HG02938 (cell line): ENCODE data around the gene MYO7A.

Source experiments
- ATAC-seq: cut with Tn5 transposase; IDR thresholded peaks from one replicate; pipeline ENCODE4 v1.9.1; 2021; ENCODE audit warnings: mild to moderate bottlenecking, moderate library complexity; ENCODE audit not compliant: unreplicated experiment

The MYO7A gene

DNA sequence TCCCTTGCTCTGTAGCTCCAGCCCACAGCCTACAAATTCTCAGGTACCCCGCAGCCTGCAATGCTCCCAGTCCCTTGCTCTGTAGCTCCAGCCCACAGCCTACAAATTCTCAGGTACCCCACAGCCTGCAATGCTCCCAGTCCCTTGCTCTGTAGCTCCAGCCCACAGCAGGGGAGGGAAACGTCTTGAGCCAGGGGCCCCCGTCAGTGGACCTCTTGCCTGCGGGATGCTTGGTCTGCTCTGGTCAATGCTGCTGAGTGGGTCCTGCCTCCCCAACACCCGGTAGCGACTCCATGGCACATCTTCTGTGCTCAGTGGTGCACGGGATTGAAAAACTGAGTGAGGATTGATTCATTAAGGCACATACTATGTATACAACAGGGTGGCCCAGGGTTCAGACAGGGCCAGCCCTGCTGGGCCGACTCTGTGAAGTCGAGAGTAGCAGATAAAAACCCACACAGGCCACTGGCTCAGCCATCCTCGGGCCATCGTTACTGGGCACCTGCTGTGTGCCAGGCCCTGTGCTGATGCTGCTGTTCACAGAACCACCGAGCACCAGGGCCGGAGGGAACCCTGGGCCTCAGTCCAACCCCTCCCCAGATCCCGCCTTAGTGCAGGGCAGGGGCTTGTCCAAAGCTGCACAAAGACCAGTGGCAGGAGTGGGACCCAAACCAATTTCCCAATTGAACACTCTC, 69.7 kb downstream of the MYO7A start:
- ATAC-seq, result no peak

DNA sequence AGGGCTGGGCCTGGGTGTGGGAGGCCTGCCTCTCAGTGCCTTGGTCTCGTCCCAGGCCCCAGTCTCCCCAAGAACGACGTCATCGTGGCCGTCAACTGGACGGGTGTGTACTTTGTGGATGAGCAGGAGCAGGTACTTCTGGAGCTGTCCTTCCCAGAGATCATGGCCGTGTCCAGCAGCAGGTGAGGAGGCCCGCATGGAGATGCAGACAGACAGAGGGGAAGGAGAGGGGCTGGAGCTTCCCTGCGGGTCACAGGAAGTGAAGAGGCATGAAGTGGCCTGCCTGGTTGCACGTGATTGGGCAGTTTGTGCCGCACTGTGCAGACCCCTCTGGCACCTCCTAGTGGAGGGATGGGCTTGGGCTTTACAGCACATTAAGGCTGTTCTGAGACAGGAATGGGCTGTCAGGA, 70.4 kb downstream of the MYO7A start:
- ATAC-seq, result no peak

DNA sequence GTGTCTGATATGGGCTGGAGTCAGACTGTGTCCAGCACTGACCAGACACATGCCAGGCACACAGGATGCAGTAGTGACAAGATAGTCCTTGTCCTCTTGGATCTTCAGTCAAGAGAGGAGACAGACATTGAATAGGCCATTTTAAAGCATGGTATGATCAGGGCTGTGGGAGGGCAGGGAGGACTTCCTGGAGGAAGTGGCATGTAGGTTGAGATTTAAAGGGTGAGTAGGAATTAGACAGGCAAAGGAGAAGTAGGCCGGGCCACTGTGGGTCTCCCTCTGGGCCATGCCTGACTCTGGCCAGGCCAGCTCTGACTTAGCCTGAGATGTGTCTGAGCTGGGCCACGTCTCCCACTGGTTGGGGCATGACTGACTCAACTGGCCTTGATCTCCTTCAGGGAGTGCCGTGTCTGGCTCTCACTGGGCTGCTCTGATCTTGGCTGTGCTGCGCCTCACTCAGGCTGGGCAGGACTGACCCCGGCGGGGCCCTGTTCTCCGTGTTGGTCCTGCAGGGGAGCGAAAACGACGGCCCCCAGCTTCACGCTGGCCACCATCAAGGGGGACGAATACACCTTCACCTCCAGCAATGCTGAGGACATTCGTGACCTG, 71.2 kb downstream of the MYO7A start:
- ATAC-seq, result no peak

DNA sequence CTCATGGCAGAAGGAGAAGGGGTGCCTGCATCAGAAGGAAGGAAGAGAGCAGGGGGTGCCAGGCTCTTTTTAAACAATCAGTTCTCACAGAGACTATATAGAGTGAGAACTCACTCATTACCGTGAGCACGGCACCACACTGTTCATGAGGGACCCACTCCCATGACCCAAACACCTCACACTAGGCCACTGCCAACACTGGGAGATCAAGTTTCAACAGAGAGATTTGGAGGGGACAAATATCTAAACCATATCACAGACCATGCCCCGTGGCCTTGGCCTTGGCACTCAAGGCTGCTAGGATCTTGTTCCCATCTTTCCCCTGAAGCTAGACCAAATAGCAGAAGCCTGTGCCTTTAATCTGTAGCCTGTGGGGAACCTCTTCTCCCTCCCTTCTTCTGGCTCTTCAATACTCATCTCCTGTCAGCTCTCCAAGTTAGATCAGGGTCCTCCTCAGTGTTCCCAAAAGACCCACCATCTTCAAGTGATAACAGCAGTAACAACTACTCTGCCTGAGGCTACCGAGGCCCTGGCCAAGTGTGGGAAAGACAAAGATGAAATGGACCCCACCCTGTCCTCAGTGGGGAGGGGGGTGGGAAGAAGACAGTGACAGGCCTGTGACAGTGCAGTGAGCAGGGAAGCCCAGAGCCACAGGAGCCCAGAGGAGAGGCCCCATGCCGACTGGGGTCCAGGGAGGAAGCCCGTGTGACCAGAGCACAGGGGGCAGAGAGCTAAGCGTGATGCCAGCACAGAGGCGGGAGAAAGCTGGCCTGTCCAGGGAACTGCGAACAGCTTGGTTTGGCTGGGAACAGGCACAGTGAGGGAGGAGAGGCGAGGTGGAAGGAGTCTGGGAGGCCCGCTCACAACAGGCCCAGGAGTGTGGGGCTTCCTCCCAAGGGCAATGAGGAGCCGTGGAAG, 72.6 kb downstream of the MYO7A start:
- ATAC-seq, result no peak

DNA sequence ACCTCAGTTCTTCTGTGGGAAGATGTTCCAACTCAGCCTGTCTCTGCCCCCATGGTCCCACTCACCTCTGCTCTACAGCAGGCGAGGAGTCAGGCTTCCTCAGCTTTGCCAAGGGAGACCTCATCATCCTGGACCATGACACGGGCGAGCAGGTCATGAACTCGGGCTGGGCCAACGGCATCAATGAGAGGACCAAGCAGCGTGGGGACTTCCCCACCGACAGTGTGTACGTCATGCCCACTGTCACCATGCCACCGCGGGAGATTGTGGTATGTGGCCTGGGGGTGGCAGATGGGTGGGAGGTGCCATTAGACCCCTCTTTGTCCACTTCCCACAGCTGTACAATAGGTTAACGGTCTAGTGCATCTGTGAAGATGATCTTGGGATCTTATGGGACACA, 73.3 kb downstream of the MYO7A start:
- no peak for ATAC-seq

DNA sequence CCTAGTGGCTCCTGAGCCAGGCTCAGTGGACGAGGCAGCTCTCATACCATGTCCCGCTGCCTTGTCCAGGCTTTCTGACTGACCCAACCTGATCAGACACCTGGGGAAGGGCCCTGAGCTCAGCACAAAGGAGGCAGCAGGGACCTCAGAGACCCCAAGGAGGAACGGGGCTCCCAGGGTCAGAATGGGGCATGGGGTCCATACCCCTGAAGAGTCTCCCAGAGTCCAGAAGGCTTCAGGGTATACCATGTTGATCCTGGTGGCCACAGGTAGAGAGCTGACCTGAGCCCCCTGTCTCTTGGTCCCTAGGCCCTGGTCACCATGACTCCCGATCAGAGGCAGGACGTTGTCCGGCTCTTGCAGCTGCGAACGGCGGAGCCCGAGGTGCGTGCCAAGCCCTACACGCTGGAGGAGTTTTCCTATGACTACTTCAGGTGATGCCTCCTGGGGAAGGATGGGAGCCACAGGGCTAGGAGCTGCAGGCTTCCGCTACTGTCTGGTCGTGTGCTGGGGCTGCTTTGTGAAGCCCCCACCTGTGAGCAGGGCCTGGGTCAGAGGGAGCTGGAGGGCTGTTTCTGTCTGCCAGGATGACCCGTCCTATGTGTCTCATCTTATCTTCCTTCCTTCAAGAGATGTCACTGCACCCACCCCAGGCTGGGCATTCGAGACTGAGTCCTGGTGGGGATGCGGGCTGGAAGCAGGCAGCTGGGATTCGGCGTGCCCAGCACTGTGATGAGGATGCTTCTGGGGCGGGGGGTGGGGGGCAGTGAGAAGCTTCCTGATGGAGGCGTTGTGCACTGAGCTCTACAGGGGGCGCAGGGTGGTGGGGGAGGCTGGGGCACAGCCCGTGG, 74.2 kb downstream of the MYO7A start:
- no peak for ATAC-seq

DNA sequence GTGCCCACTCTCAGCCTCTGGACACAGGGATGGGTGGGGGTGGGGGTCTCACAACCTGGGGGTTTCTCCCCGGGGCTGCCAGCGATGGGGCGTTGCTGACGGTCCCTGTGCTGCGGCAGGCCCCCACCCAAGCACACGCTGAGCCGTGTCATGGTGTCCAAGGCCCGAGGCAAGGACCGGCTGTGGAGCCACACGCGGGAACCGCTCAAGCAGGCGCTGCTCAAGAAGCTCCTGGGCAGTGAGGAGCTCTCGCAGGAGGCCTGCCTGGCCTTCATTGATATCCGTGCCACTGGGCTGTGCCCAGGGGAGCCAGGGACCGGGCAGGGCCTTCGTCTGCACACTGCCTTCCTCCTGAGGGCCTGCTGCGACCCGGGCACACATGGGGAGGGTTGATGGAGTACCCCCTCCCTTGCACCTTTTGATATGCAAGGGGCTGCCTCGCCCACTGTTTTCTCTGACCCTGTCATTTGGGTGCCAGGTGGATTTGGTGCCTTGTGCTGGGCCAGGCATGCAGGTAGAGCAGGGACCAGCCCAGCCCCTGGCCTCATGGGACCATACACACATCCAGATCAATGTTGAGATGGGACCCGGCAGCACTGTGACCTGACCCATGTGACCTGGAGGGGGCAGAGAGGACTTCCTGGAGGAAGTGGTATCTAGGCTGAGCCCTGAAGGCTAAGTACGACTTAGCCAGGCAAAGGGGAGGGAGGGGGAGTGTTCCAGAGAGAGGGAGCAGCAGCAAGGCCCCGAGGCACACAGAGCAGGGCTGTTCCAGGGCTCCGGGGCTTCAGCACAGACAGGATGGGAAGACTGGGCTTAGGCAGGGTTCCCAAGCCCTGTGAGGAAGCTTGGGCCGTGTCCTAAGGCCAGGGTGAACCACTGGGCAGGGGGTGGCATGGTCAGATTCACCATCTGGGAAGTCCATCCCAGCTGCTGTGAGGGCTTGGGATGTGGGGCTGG, 75.2 kb downstream of the MYO7A start:
- no peak for ATAC-seq

DNA sequence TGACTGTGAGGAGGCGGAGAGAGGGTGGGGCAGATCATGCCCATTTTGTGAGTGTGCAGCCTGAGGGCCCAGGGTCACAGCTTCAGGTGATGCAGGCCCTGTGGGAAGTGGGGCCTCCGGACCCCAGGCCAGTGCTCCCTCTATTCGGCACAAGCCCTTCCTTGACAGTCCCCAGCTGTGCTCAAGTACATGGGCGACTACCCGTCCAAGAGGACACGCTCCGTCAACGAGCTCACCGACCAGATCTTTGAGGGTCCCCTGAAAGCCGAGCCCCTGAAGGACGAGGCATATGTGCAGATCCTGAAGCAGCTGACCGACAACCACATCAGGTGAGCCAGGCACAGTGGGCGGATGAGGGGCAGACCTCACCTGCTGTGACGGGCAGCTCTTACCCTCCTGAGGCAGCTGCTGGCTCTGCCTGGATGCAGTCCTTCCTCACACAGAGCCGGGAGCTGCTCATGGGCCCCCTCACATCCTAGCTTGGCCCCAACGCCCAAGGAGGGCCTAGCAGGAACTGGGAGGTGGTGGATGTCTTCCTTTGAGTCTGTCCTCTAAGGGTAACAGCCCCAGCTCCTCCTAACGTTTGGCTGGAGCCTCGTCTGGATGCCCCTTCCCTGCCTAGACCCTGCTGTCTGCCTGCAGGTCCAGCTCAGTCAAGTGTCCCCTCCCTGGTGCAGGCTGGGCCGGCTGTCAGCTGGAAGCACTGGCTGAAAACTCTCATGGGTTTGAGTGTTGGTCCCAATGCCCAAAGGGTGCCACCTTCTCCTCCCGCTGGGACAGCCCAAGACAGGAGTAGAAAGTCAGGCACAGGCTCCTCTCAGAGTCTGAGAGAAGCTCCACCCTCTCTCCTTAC, 76.1 kb downstream of the MYO7A start:
- no peak for ATAC-seq

DNA sequence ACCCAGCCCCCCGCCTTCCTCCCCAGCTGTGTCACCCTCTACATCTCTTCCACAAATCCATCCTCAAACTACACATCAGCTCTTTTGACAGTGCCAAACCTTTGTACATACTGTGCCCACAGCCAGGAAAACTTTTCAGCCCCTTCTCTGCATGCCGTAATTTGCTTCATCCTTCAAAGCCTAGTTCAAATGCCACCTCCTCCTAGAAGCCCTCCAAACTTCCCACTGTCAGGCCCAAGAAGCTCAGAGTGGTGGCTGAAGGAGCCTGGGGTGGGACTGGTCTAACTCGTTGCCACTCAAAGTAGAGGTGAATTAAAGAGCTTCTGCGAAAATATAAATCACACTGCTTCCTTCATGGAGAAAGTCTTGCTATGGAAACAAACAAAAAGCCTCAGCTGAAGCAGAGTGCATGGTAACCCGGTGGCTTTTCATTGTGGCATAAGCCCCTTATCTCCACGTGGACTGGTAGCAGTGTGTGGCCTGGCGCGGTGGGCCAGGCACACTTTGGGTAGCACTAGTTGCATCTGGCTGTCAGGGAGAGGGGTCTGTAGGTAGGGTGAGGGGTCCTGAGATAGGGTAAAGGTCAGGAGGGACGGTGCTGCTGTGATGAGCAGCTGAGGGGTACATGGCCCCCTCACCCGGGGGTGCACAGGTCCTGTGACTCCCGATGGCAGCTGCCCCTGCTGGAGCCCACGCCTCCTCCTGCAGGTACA, 76.9 kb downstream of the MYO7A start:
- no peak for ATAC-seq

DNA sequence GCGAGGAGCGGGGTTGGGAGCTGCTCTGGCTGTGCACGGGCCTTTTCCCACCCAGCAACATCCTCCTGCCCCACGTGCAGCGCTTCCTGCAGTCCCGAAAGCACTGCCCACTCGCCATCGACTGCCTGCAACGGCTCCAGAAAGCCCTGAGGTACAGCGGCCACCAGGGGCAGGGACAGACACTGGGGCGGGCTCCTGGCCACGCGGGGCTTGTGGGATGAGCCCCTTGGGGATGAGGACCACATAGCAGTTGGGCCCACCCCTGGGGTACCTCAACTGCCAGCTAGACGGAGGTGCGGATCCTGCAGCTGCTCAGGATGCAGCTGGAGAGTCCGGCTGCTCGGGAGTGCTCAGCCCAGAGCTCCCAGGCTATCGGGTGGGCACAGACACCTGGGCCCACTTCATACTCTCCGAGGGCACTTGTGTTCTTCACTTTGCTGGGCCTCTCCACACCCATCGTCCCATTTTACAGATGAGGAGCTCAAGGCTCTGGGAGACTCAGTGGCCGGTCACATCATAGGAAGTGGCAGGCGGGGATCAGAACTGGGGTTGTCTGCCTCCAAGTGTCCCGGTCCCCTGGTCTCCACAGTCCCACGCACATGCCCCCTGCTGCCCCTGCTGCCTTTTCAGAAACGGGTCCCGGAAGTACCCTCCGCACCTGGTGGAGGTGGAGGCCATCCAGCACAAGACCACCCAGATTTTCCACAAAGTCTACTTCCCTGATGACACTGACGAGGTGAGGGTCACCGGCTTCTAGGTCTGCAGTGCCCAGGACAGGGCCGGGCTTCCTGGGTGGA, 77.6 kb downstream of the MYO7A start:
- no peak for ATAC-seq

DNA sequence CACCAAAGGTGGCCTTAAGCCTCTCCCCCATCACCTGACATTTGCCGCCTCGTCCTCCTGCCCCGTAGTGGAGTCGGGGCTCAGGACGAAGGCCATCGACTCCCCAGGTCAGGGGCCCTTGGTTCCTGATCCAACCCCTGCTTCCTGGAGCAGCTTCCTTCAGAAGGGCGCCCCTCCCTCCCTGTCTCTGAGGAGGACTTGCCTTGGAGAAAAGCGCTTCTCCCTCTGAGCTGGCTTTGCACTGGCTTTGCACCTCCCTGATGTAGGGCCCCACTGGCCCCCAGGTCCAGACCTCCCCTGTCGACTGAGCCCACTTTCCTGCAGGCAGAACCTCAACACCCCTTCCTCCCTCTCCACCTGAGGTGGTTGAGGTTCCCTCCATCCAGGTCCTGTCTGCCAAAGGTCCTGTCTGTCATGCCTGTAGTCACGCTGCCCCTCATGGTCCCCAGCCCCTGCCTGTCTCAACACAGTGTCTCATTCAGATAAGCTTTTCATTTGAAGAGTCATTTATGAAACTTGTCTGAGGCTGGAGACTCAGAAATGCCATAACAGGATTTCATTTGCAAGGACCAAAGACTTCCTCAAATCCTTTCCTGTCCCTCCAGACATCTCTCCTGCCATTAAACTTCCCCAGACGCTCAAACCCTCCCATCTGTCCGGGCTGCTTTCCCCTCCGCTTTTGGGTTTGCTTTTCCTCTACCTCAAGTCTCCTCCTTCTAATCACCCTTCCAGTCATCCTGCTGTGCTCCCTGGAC, 78.4 kb downstream of the MYO7A start:
- no peak for ATAC-seq

DNA sequence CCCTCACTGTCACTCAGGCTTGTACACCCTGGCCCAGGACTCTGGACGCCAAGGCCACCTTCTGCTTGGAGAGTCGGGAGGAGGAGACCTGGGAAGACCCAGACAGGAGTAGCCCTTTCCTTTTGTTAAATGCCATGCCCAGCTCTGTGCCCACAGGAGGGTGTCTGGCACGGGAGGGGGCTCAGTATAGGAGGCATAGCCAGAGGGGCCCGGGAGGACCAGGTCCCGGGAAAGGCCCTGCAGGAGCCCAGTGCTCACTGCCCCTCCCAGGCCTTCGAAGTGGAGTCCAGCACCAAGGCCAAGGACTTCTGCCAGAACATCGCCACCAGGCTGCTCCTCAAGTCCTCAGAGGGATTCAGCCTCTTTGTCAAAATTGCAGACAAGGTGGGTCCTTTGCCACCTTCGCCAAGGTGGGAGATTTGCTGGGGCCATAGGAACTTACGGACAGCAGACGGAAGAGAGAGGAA, 79.0 kb downstream of the MYO7A start:
- ATAC-seq, result no peak

DNA sequence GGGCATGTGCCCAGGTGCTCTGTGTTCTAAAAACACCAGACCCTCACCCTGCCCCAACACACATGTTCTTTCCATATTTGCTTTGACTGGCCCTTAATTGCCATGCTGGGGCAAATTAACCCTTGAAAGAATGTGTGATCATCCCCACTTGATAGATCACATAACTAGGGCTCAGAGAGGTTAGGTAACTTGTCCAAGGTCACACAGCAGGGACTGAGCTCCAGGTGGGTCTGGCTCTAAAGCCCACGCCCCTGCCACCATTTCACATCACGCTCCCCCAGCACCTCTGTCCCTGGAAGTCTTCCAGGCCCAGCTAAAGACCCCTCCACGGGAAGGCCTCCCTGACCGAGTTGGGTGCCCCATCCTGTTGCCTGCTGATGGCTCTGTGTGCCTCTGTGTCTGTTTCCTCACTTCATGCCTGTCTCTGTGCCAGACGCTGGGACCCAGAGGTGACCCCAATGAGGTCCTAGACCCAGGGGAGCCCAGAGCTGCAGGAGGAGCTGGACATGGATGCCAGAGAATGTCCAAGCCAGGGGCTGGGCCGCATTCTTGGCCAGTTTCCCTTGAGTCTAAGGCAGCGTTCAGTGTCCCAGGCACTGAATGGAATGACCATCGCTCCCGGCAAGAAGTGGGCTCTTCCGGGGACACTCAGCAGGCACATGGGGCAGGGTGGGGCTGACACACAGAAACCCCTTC, 79.7 kb downstream of the MYO7A start:
- ATAC-seq, result no peak

DNA sequence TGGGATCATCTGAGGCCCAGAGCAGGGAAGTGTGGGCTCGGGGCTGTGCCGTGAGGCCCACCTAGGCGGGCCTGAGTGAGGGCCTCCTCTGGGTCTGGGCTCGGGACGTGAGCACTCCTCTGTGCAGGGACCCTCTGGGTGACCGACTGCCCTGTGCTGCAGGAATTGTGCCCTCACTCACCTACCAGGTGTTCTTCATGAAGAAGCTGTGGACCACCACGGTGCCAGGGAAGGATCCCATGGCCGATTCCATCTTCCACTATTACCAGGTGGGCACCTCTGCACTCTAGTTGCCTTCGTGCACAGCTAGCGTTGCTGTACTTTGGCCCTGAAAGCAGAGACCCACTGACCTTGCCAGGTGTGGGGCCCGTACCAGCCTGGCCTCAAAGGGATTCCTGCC, 80.5 kb downstream of the MYO7A start:
- ATAC-seq, result no peak

DNA sequence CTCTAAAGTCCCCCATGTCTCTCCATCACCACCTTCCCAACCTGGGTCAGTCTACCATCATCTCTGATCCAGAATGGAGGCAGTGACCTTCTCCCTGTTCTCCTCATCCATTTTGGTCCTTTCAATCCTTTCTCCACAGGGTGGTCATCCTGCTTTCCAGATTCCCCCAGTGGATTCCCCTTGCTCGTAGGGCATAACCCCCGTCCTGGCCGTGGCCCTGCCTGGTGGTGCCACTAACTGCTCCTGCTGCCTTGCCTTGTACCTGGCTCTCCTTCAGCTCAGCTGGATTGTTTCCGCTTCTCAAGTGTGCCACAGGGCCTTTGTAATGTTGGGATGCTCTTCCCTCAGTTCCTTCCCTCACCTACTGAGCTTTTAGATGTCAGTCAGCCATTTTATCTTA, 81.6 kb downstream of the MYO7A start:
- ATAC-seq, result no peak

DNA sequence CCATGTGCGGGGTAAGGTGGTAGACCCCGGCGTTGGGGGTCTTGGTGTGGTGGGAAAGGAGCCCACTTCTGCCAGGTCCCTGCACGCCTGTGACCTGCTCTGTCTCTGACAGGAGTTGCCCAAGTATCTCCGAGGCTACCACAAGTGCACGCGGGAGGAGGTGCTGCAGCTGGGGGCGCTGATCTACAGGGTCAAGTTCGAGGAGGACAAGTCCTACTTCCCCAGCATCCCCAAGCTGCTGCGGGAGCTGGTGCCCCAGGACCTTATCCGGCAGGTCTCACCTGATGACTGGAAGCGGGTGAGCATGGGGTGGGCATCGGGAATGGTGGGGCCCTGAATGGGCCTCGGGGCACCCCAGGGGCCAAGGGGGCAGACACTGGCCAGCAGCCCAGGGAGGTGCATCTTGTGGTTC, 83.0 kb downstream of the MYO7A start:
- no peak for ATAC-seq
